Epidermal melanocyte (primary cell): ENCODE data around the gene CACNA1C.
"Not testable (repeated sequence)": the region's sequence is repeated elsewhere in the genome, so short reads cannot be mapped to it uniquely, and the experiment has no call there.

Experiments
- DNase-seq: peaks from one replicate; pipeline ENCODE4 v3.0.0; 2011; ENCODE audit warnings: low spot score; ENCODE audit not compliant: insufficient read length

The CACNA1C gene

GRCh38 chr12:2682296-2683251 lies 629.8 kb downstream of the CACNA1C start:
- no peak for DNase-seq

GRCh38 chr12:2683283-2684025 lies 630.7 kb downstream of the CACNA1C start:
- no peak for DNase-seq

- not testable (repeated sequence) for DNase-seq
Observed at GRCh38 chr12:2684026-2684325, 631.2 kb downstream of the CACNA1C start.

- not testable (repeated sequence) for DNase-seq
Observed at GRCh38 chr12:2685620-2686279, 633.0 kb downstream of the CACNA1C start.

- no peak for DNase-seq
Observed at GRCh38 chr12:2686280-2686646, 633.5 kb downstream of the CACNA1C start.

- DNase-seq: no peak
Observed at GRCh38 chr12:2687058-2687457, 634.3 kb downstream of the CACNA1C start.

GRCh38 chr12:2687726-2688125 lies 634.9 kb downstream of the CACNA1C start:
- DNase-seq: no peak

- DNase-seq: no peak
Observed at GRCh38 chr12:2688381-2688931, 635.7 kb downstream of the CACNA1C start.

GRCh38 chr12:2689393-2689792 lies 636.6 kb downstream of the CACNA1C start:
- DNase-seq: no peak

GRCh38 chr12:2689879-2690278 lies 637.1 kb downstream of the CACNA1C start:
- no peak for DNase-seq

- DNase-seq: no peak
Observed at GRCh38 chr12:2690348-2691005, 637.7 kb downstream of the CACNA1C start.

GRCh38 chr12:2691006-2691344 lies 638.2 kb downstream of the CACNA1C start:
- DNase-seq: no peak

GRCh38 chr12:2691345-2692071 lies 638.7 kb downstream of the CACNA1C start:
- DNase-seq: no peak

GRCh38 chr12:2692080-2692479 lies 639.3 kb downstream of the CACNA1C start:
- no peak for DNase-seq

- DNase-seq: no peak
Observed at GRCh38 chr12:2693244-2693860, 640.6 kb downstream of the CACNA1C start.

GRCh38 chr12:2693980-2694610 lies 641.3 kb downstream of the CACNA1C start:
- DNase-seq: no peak

- no peak for DNase-seq
Observed at GRCh38 chr12:2696136-2696535, 643.3 kb downstream of the CACNA1C start.

GRCh38 chr12:2697057-2697800 lies 644.4 kb downstream of the CACNA1C start:
- DNase-seq: no peak

- no peak for DNase-seq
Observed at GRCh38 chr12:2698566-2698965, 645.8 kb downstream of the CACNA1C start.
